ENCODE measurements around the gene AKR1C3. TPM values are rescaled to one million over a fixed set of nuclear protein-coding genes. Genes with fewer than 3 reads are reported as not detected.

The AKR1C3 gene
- total and polyA plus RNA-seq, 2 of the 4 experiments (the other 2 are of a cell fraction), result 0.18 to 0.51 TPM

DNA sequence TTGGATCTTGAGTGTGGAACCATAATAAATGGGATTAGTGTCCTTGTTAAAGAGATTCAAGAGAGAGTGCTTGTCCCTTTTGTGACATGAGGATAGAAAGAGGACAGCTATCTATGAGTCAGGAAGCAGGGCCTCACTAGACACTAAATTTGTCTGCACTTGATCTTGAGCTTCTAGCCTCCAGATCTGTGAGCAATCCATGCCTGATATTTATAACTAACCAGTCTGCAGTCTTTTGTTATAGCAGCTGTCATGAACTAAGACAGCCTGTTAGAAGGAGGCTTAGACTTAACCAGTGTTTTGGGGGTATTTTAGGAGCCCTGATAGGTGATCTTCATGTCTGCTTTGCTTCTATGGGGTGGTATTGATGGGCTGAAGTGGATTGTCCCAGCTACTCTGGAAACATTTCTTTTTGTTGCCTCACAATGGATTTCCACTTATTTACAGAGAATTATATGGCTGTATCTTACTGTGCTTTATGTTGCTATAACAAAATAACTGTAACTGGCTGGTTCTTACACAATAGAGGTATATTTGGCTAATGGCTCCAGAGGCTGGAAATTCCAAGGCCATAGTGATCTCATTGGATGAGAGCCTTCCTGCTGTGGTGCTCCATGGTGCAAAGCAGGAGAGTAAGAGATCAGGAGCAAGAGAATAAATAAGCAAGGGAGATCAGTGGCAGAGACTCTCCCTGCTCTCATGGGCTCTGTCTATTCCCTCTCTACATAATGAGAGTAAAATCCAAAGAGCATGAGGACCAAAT is 23.4 kb upstream of the AKR1C3 start:
- Histone ChIP-seq H4K20me1 (ENCODE audit: insufficient read depth, low read length) (no peaks in the 10 kb centered on the region), H3K36me3 (ENCODE audit: control insufficient read depth, insufficient read depth, low read length) (no peaks in the 10 kb centered on the region), H3K4me3 (ENCODE audit: insufficient read depth, low read depth, low read length) (no peak overlapping the region), H3K18ac (ENCODE audit: low read depth, low read length) (peak overlapping the region; percentile 20; the same call in 1 of the 2 replicates), H4K8ac (ENCODE audit: low read depth in 2 of 2, low read length in 2 of 2) (no peak overlapping the region), H3K79me1 (ENCODE audit: low read depth in 1 of 2, low read length in 2 of 2) (no peaks in the 10 kb centered on the region), H3K4ac (ENCODE audit: low read depth, low read length) (no peak overlapping the region; the same call in 1 of the 2 replicates), H3K27ac (ENCODE audit: insufficient read depth, low read length) (peak overlapping the region; percentile 43; the same call in 1 of the 2 replicates), H3K9me3 (ENCODE audit: control insufficient read depth, insufficient read depth, low read length) (no peaks in the 10 kb centered on the region), H3K4me1 (ENCODE audit: control insufficient read depth, insufficient read depth, low read length) (no peaks in the 10 kb centered on the region; the same call in 1 of the 2 replicates), H2BK5ac (ENCODE audit: low read depth, low read length, poor library complexity, severe bottlenecking) (no peak overlapping the region), H2BK20ac (ENCODE audit: low read depth, low read length) (no peak overlapping the region), H2AK9ac (replicated peaks; ENCODE audit: low read depth, low read length, poor library complexity) (peak overlapping the region; percentile 17), H3K23ac (ENCODE audit: low read depth, low read length) (no peak overlapping the region), H3K9me1 (ENCODE audit: insufficient read depth, low read length) (no peaks in the 10 kb centered on the region), H2BK120ac (ENCODE audit: low read depth, low read length) (no peak overlapping the region), H4K91ac (ENCODE audit: insufficient read depth, low read depth, low read length) (no peak overlapping the region; the same call in 1 of the 2 replicates), H2AFZ (replicated peaks; ENCODE audit: low read length, poor library complexity) (no peak overlapping the region), H3K14ac (replicated peaks; ENCODE audit: low read depth, low read length) (no peak overlapping the region), H3K56ac (ENCODE audit: extremely low read depth, insufficient read depth, low read length) (no peak overlapping the region), H2AK5ac (ENCODE audit: low read depth, low read length) (no peak overlapping the region), H4K5ac (ENCODE audit: low read depth, low read length) (no peak overlapping the region; the same call in 1 of the 2 replicates), H3K4me2 (ENCODE audit: low read depth, low read length) (no peak overlapping the region), H3K9ac (ENCODE audit: low read depth, low read length) (no peak overlapping the region), H2BK15ac (ENCODE audit: low read depth, low read length) (no peak overlapping the region), H3K27me3 (ENCODE audit: control insufficient read depth, insufficient read depth, low read length) (no peaks in the 10 kb centered on the region)
- dilution Hi-C loops (cut with HindIII; ENCODE audit: low sequenced_read_pairs, unreplicated experiment) (no loop called here), intact Hi-C loops (cut with micrococcal nuclease) (loop anchor here (5.0 kb wide), 1 partner anchor 124 kb away; no protein-coding TSS in a partner anchor), in situ Hi-C loops (cut with MboI; ENCODE audit: low sequenced_read_pairs) (no loop called here)
- no TSS peak for BruUV-seq (replicated peaks)
- CTCF ChIA-PET, result no interaction called here
- DNase-seq (peak; percentile 30), ATAC-seq (ENCODE audit: low read depth) (peak; percentile 51)
- POLR2A ChIA-PET (ENCODE audit: unreplicated experiment), result no interaction called here
- no peak for TF ChIP-seq RCOR1 (IDR thresholded peaks at IDR 0.05; ENCODE audit: insufficient replicate concordance, low read length)
- TF ChIP-seq, protein P1, sequence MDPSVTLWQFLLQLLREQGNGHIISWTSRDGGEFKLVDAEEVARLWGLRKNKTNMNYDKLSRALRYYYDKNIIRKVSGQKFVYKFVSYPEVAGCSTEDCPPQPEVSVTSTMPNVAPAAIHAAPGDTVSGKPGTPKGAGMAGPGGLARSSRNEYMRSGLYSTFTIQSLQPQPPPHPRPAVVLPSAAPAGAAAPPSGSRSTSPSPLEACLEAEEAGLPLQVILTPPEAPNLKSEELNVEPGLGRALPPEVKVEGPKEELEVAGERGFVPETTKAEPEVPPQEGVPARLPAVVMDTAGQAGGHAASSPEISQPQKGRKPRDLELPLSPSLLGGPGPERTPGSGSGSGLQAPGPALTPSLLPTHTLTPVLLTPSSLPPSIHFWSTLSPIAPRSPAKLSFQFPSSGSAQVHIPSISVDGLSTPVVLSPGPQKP (IDR thresholded peaks at IDR 0.05; ENCODE audit: borderline replicate concordance, low read depth, low read length), result no peak
